GM12878 (cell line): ENCODE measurements around the gene TTYH1. TPM values are rescaled to one million over a fixed set of nuclear protein-coding genes. Genes with fewer than 3 reads are reported as not detected.

Experiments used
- ATAC-seq: fragments of 200-7000 bp; cut with Tn5 transposase; 3 replicates; pipeline ENCODE4 v1.9.1; 2020; ENCODE audit warnings: mild to moderate bottlenecking, moderate library complexity
- BruUV-seq: library from RNA; stranded (reverse); fragments of 400-500 nt; replicated peaks from 2 replicates; lab custom pipeline; 2021; lab: Mats Ljungman, UMichigan
- CTCF ChIA-PET: fragments of 300-600 bp; sonication (Branson Sonifier 250); formaldehyde crosslinking; extraction: SDS; loops from one replicate; lab custom pipeline; 2021; ENCODE audit warnings: inconsistent platforms; lab: Yijun Ruan, JAX
- POLR2A ChIA-PET: fragments of 350-600 bp; formaldehyde crosslinking; extraction: SDS; loops from one replicate; lab custom pipeline; 2021; ENCODE audit warnings: inconsistent platforms; lab: Charles Lee
- RAD21 ChIA-PET: fragments of 300-600 bp; sonication (Branson Sonifier 250); formaldehyde crosslinking; loops from one replicate; lab custom pipeline; 2023; ENCODE audit warnings: antibody characterized with exemption; ENCODE audit not compliant: unreplicated experiment; lab: Charles Lee
- SMC1A ChIA-PET: fragments of 300-600 bp; sonication (Branson Sonifier 250); formaldehyde crosslinking; loops from one replicate; lab custom pipeline; 2023; ENCODE audit not compliant: unreplicated experiment, uncharacterized antibody; lab: Charles Lee
- DNase-seq: peaks from one replicate; pipeline ENCODE4 v3.0.0-alpha.2; 2011; ENCODE audit warnings: low read depth, low spot score
- FAIRE-seq: peaks from 3 replicates; lab custom pipeline; 2011; peaks lifted over from hg19 to GRCh38; lab: Jason Lieb, UNC
- H2AFZ ChIP-seq: 2 replicates; pipeline ENCODE4 v1.6.0; 2011; ENCODE audit warnings: low read depth, low read length, control low read depth; ENCODE audit not compliant: control insufficient read depth
- H3K27ac ChIP-seq: 2 replicates; pipeline ENCODE4 v1.5.1; 2011; ENCODE audit warnings: control low read depth; ENCODE audit not compliant: control insufficient read depth, insufficient read depth
- H3K27me3 ChIP-seq, 2 experiments: replicated peaks in 1 of 2; 2 replicates each; pipeline versions ENCODE4 v1.6.0 to v1.6.1; 2011; ENCODE audit warnings: low read length in 1 of 2; ENCODE audit not compliant: control insufficient read depth in 2 of 2, insufficient read depth in 2 of 2
- H3K36me3 ChIP-seq, 2 experiments: 2 replicates each; pipeline ENCODE4 v1.5.1; 2011; ENCODE audit warnings: low read length in 1 of 2; ENCODE audit not compliant: control insufficient read depth in 2 of 2, insufficient read depth in 2 of 2
- H3K4me1 ChIP-seq: 2 replicates; pipeline ENCODE4 v1.6.1; 2011; ENCODE audit warnings: mild to moderate bottlenecking, low read length, moderate library complexity, mixed read lengths; ENCODE audit not compliant: control insufficient read depth, insufficient read depth
- H3K4me2 ChIP-seq: 2 replicates; pipeline ENCODE4 v1.6.0; 2011; ENCODE audit warnings: control low read depth; ENCODE audit not compliant: control insufficient read depth, insufficient read depth
- H3K4me3 ChIP-seq: fragments of 200-600 bp; sonication (generic); 2 replicates; pipeline ENCODE4 v1.5.1; 2016
- H3K79me2 ChIP-seq: 2 replicates; pipeline ENCODE4 v1.6.0; 2011; ENCODE audit warnings: low read length; ENCODE audit not compliant: control insufficient read depth, insufficient read depth
- H3K9ac ChIP-seq: 2 replicates; pipeline ENCODE4 v1.8.0; 2011; ENCODE audit warnings: low read length, control low read depth, mixed read lengths; ENCODE audit not compliant: control insufficient read depth, insufficient read depth
- H3K9me3 ChIP-seq: replicated peaks from 3 replicates; pipeline ENCODE4 v1.5.1; 2011; ENCODE audit warnings: mild to moderate bottlenecking, low read length; ENCODE audit not compliant: control insufficient read depth, insufficient read depth
- H4K20me1 ChIP-seq: 2 replicates; pipeline ENCODE4 v1.6.0; 2011; ENCODE audit not compliant: control insufficient read depth, insufficient read depth
- DPF2 ChIP-seq: fragments of 450-650 bp; IDR thresholded peaks from 2 replicates; pipeline ENCODE4 v1.6.1; 2017; ENCODE audit warnings: mild to moderate bottlenecking
- ETV6 ChIP-seq, 2 experiments: fragments of 450-650 bp in 1 of 2; IDR thresholded peaks in 1 of 2; conservative IDR thresholded peaks in 1 of 2; 2 replicates each; pipeline ENCODE4 v1.6.1; 2014; ENCODE audit warnings: antibody characterized with exemption in 1 of 2, borderline replicate concordance in 1 of 2, low read depth in 1 of 2, mild to moderate bottlenecking in 1 of 2, moderate library complexity in 1 of 2
- MYB ChIP-seq: fragments of 150-350 bp; IDR thresholded peaks from 2 replicates; pipeline ENCODE4 v1.6.1; 2014; ENCODE audit warnings: mild to moderate bottlenecking, low read depth, low read length, borderline replicate concordance
- RBBP5 ChIP-seq: fragments of 200-600 bp; sonication (generic); conservative IDR thresholded peaks from 2 replicates; pipeline ENCODE4 v1.6.1; 2016
- WGBS: methylation state at CpG from one replicate; pipeline ENCODE4 v1.1.6; 2016; ENCODE audit warnings: low lambda C conversion rate; ENCODE audit not compliant: insufficient replicate concordance, insufficient coverage; ENCODE audit errors: missing lambda C conversion rate; 5-methylcytosine and 5-hydroxymethylcytosine counted together
- in situ Hi-C: fragments of 300-500 bp; cut with MboI; formaldehyde crosslinking; loops from 9 replicates; pipeline ENCODE4 v1.14.3; 2018; ENCODE audit warnings: mixed read lengths
- intact Hi-C: fragments of 100-400 bp; cut with micrococcal nuclease; formaldehyde crosslinking; loops from one replicate; pipeline ENCODE4 v1.14.2; 2022; ENCODE audit not compliant: unreplicated experiment
- polyA plus RNA-seq, 11 experiments: library from polyadenylated mRNA; depleted of rRNA in 4 of 11; unstranded in 6 of 11; stranded (reverse) in 5 of 11; fragments of >200 nt; fragmentation: Nextera tagmentation in 4 of 11; fragmentation: Illumina TruSeq in 1 of 11; extraction: Ambion mirVana in 4 of 11; extraction: Trizol in 1 of 11; gene quantifications; 1 replicate in 1 of 11; 2 replicates in 10 of 11; pipeline versions ENCODE4 v1.2.1 to v1.2.3, GENCODE V29; 2011 to 2016; ENCODE audit warnings: inconsistent platforms in 2 of 11, missing spikeins in 2 of 11, low read depth in 1 of 11
- total RNA-seq, 4 experiments: library from RNA; depleted of rRNA in 3 of 4; stranded (reverse); fragments of >200 nt in 3 of 4; fragmentation: Illumina TruSeq in 1 of 4; extraction: Trizol in 1 of 4; gene quantifications; 2 replicates each; pipeline versions ENCODE4 v1.2.1 to v1.2.3, GENCODE V29; 2013 to 2021

The TTYH1 gene
- total and polyA plus RNA-seq, 10 of the 15 experiments (the other 5 are each of a cell fraction or from before 2014, with no cell fraction given) = 0.01 to 0.36 (median 0.09) TPM; not detected in 3

- Histone ChIP-seq H2AFZ (no peak overlapping the region), H3K4me2 (no peak overlapping the region), H3K36me3 (no peaks in the 10 kb centered on the region), H3K4me1 (peaks cover 8% of the 10 kb centered on the region), H3K4me3 (no peak overlapping the region), H3K9ac (no peak overlapping the region), H3K79me2 (no peaks in the 10 kb centered on the region), H4K20me1 (no peaks in the 10 kb centered on the region), H3K27ac (no peak overlapping the region), H3K9me3 (no peaks in the 10 kb centered on the region; the same call in 2 of the 3 replicates), H3K27me3 (peaks cover 0 to 3% of the 10 kb centered on the region in 2 experiments; a peak in 2 of 4 replicates)
- BruUV-seq = no TSS peak
- intact Hi-C loops (no loop called here), in situ Hi-C loops (no loop called here)
- TF ChIP-seq MYB (no peak), RBBP5 (no peak)
- ChIA-PET POLR2A (no interaction called here), SMC1A (no interaction called here), RAD21 (no interaction called here), CTCF (no interaction called here)
- no peak for ATAC-seq
- 58% methylated on average over 4 of the region's 4 CpGs for WGBS
- DNase-seq = no peak
- FAIRE-seq = no peak
Measured at GRCh38 chr19:54414156-54414555, 1.1 kb upstream of the TTYH1 start.

- Histone ChIP-seq H3K4me3 (no peak overlapping the region), H3K36me3 (no peaks in the 10 kb centered on the region), H3K27ac (no peak overlapping the region), H3K9me3 (no peaks in the 10 kb centered on the region; the same call in 2 of the 3 replicates), H3K9ac (no peak overlapping the region), H2AFZ (no peak overlapping the region), H3K4me2 (no peak overlapping the region), H3K79me2 (no peaks in the 10 kb centered on the region), H4K20me1 (no peaks in the 10 kb centered on the region), H3K27me3 (peaks cover 0 to 3% of the 10 kb centered on the region in 2 experiments; a peak in 2 of 4 replicates), H3K4me1 (peaks cover 8% of the 10 kb centered on the region)
- ChIA-PET CTCF (no interaction called here), SMC1A (no interaction called here), POLR2A (interaction anchor here (0.7 kb wide), 1 partner anchor 15 kb away, joined by 3 read pairs; no protein-coding TSS in a partner anchor), RAD21 (interaction anchor here (0.6 kb wide), 1 partner anchor 15 kb away, joined by 3 read pairs; no protein-coding TSS in a partner anchor)
- no peak for TF ChIP-seq ETV6 (conservative IDR thresholded peaks at IDR 0.05 in 1 of 2, IDR thresholded peaks at IDR 0.05 in 1 of 2; ENCODE audit: borderline replicate concordance in 1 of 2, low read depth in 1 of 2)
- no peak for TF ChIP-seq DPF2
- intact Hi-C loops (no loop called here), in situ Hi-C loops (no loop called here)
- BruUV-seq = no TSS peak
- WGBS = 10% methylated on average over 26 of the region's 28 CpGs
- DNase-seq (no peak), ATAC-seq (no peak), FAIRE-seq (no peak)
Measured at GRCh38 chr19:54415901-54416673, 823 bp downstream of the TTYH1 start.
